Measurements from ENCODE around the gene TEX44.

TEX44 gene

GRCh38 chr2:231632559-231633142, 40.0 kb downstream of the TEX44 start:
- no peak for DNase-seq

GRCh38 chr2:231633241-231633976, 40.7 kb downstream of the TEX44 start:
- DNase-seq = no peak

- DNase-seq = no peak
Observed at GRCh38 chr2:231634412-231634811, 41.7 kb downstream of the TEX44 start.

- DNase-seq = no peak
Observed at GRCh38 chr2:231634951-231635875, 42.5 kb downstream of the TEX44 start.

- DNase-seq = no peak
Observed at GRCh38 chr2:231640241-231640640, 47.6 kb downstream of the TEX44 start.

GRCh38 chr2:231640641-231641111, 48.0 kb downstream of the TEX44 start:
- peak in 17 of 56 donors; percentile 6 to 58 (median 21) for DNase-seq

DNA sequence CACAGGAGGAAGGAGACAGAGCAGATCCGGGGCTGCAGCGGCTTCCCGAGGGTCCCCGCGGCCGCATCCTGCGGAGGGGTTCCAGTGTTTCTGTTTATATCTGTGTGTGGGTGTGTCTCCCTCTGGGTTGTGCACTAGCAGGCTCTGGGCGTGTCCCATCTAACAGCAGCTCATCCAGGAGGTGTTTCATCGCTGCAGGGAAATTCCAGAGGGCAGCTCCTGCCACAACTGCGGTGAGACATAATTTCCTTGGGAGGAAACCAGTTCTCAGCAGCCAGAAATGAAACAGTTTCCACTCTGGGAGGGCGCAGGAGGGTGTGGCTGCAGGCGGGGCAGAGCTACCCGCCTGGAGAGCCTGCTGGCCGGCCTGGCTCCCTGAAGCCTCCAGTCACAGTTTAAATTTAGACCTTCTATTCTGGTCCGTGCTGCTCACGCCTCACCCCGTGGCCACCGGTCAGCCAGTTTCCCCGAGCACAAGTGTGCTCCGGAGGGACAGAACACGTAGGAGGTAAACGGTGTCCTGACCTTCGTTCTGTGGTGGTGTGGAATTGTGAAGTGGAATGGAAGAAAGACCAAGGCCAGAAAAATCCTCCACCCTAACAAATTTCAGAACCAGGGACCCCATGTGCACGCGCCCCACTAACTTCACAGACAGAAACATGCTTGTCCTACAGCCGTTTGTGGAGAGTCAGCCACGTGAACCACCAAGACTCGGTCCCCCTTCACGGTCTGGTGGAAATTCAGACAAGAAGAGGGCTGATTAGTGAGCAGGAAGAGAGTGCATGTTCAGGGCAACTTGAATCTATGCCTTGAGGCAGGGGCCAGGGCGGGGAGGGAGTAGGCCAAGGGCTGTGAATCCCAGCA, 50.2 kb downstream of the TEX44 start:
- peak in 3 of 56 donors; percentile 6 to 25 (median 22) for DNase-seq

- DNase-seq = no peak
Observed at GRCh38 chr2:231643495-231643888, 50.8 kb downstream of the TEX44 start.

Data from nucleus accumbens (tissue), 56 donors.